Globus pallidus (tissue), 1 donor: ENCODE data around the gene DPP6.

Experiments
- DNase-seq: peaks from one replicate; pipeline ENCODE4 v3.0.0-alpha.2; 2015; ENCODE audit warnings: low spot score

Gene DPP6

GRCh38 chr7:154709840-154710520, 657.8 kb downstream of the DPP6 start:
- DNase-seq, result no peak

- no peak for DNase-seq
These were observed 667.8 kb downstream of the DPP6 start for GRCh38 chr7:154720016-154720415.

- no peak for DNase-seq
These were observed 668.9 kb downstream of the DPP6 start for GRCh38 chr7:154721086-154721485.

GRCh38 chr7:154726368-154726767, 674.2 kb downstream of the DPP6 start:
- no peak for DNase-seq

- no peak for DNase-seq
These were observed 676.9 kb downstream of the DPP6 start for GRCh38 chr7:154729056-154729455.

- no peak for DNase-seq
These were observed 683.6 kb downstream of the DPP6 start for GRCh38 chr7:154735766-154736165.

- no peak for DNase-seq
These were observed 684.2 kb downstream of the DPP6 start for GRCh38 chr7:154736389-154736788.

GRCh38 chr7:154738216-154738615, 686.0 kb downstream of the DPP6 start:
- no peak for DNase-seq

- no peak for DNase-seq
These were observed 688.9 kb downstream of the DPP6 start for GRCh38 chr7:154741131-154741530.

GRCh38 chr7:154743206-154743605, 691.0 kb downstream of the DPP6 start:
- peak; percentile 50 for DNase-seq

- peak; percentile 63 for DNase-seq
These were observed 692.2 kb downstream of the DPP6 start for GRCh38 chr7:154744256-154744860.

- no peak for DNase-seq
These were observed 692.7 kb downstream of the DPP6 start for GRCh38 chr7:154744861-154745258.

GRCh38 chr7:154746571-154747360, 694.6 kb downstream of the DPP6 start:
- peak; percentile 87 for DNase-seq

GRCh38 chr7:154748089-154748786, 696.0 kb downstream of the DPP6 start:
- DNase-seq, result no peak

GRCh38 chr7:154750353-154750801, 698.2 kb downstream of the DPP6 start:
- DNase-seq, result no peak

GRCh38 chr7:154753226-154753625, 701.0 kb downstream of the DPP6 start:
- DNase-seq, result no peak

GRCh38 chr7:154757756-154758155, 705.6 kb downstream of the DPP6 start:
- no peak for DNase-seq

- no peak for DNase-seq
These were observed 707.8 kb downstream of the DPP6 start for GRCh38 chr7:154759989-154760388.

GRCh38 chr7:154765118-154765517, 712.9 kb downstream of the DPP6 start:
- no peak for DNase-seq

GRCh38 chr7:154767142-154767541, 714.9 kb downstream of the DPP6 start:
- DNase-seq, result no peak

GRCh38 chr7:154767821-154768415, 715.7 kb downstream of the DPP6 start:
- DNase-seq, result no peak

GRCh38 chr7:154769001-154769400, 716.8 kb downstream of the DPP6 start:
- no peak for DNase-seq
